Keratinocyte (primary cell): ENCODE measurements around the gene RPIA.

ENCODE experiments used
- EZH2 ChIP-seq: IDR thresholded peaks from one replicate; pipeline ENCODE4 v1.6.1; 2012; ENCODE audit warnings: inconsistent platforms, mild to moderate bottlenecking, low read length, moderate library complexity
- TF ChIP-seq, protein P1 (sequence below), 3 experiments: IDR thresholded peaks in 1 of 3; conservative IDR thresholded peaks in 1 of 3; optimal IDR thresholded peaks in 1 of 3; 2 replicates in 2 of 3; 3 replicates in 1 of 3; pipeline versions ENCODE3 to v1.5.1; 2011; ENCODE audit warnings: low read length in 3 of 3, mild to moderate bottlenecking in 3 of 3, moderate library complexity in 2 of 3, control low read depth in 1 of 3, inconsistent platforms in 1 of 3; ENCODE audit not compliant: insufficient read depth in 2 of 3; ENCODE audit errors: extremely low read depth in 1 of 3

DNA sequence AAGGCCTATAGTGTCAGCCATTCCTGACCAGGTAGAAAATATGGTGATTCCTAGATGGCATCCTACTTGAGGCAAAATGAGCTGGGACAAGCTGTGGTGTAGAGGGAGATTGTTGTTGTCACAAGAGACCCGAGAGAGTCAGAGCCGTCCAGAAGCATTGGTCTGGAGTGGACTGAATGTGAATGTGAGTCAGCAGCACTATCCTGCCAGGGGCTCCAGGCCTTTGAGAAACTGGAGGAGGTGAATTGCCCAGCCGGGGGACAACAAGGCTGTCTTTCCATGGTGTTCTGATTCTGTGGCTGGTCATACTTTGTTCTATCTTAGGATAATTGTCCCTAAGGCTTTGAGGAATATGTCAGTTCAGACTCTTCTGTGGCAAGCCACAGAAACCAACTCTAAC is 34.8 kb upstream of the RPIA start:
- TF ChIP-seq, protein P1, sequence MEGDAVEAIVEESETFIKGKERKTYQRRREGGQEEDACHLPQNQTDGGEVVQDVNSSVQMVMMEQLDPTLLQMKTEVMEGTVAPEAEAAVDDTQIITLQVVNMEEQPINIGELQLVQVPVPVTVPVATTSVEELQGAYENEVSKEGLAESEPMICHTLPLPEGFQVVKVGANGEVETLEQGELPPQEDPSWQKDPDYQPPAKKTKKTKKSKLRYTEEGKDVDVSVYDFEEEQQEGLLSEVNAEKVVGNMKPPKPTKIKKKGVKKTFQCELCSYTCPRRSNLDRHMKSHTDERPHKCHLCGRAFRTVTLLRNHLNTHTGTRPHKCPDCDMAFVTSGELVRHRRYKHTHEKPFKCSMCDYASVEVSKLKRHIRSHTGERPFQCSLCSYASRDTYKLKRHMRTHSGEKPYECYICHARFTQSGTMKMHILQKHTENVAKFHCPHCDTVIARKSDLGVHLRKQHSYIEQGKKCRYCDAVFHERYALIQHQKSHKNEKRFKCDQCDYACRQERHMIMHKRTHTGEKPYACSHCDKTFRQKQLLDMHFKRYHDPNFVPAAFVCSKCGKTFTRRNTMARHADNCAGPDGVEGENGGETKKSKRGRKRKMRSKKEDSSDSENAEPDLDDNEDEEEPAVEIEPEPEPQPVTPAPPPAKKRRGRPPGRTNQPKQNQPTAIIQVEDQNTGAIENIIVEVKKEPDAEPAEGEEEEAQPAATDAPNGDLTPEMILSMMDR (optimal IDR thresholded peaks at IDR 0.05 in 1 of 3, IDR thresholded peaks at IDR 0.05 in 1 of 3, conservative IDR thresholded peaks at IDR 0.05 in 1 of 3; ENCODE audit: extremely low read depth in 1 of 3, insufficient read depth in 2 of 3, low read length in 3 of 3), result no peak
- TF ChIP-seq EZH2, result no peak
